Liver (tissue), 9 donors: ENCODE data around the gene CLEC5A. TPM values are rescaled to one million over a fixed set of nuclear protein-coding genes. Genes with fewer than 3 reads are reported as not detected.

ENCODE experiments used
- DNase-seq: peaks from one replicate; pipeline ENCODE4 v3.0.0-alpha.2; 2017; ENCODE audit warnings: low spot score
- H3K27ac ChIP-seq, 2 donors: one replicate each; pipeline ENCODE4 v1.7.0; 2013; ENCODE audit warnings: inconsistent platforms in 2 of 2, low read length in 2 of 2, control low read depth in 1 of 2, low read depth in 1 of 2, mild to moderate bottlenecking in 1 of 2
- H3K27me3 ChIP-seq, 4 donors: one replicate each; pipeline versions ENCODE4 v1.6.1 to v1.7.0; 2013; ENCODE audit warnings: low read length in 3 of 4, inconsistent platforms in 1 of 4, mild to moderate bottlenecking in 1 of 4, moderate library complexity in 1 of 4; ENCODE audit not compliant: control insufficient read depth in 4 of 4, insufficient read depth in 4 of 4
- H3K36me3 ChIP-seq, 4 donors: one replicate each; pipeline versions ENCODE4 v1.6.1 to v1.7.0; 2013; ENCODE audit warnings: low read length in 3 of 4, mild to moderate bottlenecking in 3 of 4, low read depth in 1 of 4, moderate library complexity in 1 of 4; ENCODE audit not compliant: control insufficient read depth in 4 of 4, insufficient read depth in 3 of 4
- H3K4me1 ChIP-seq, 4 donors: one replicate each; pipeline versions ENCODE4 v1.6.1 to v1.7.0; 2013; ENCODE audit warnings: low read length in 3 of 4, mild to moderate bottlenecking in 3 of 4, moderate library complexity in 1 of 4; ENCODE audit not compliant: control insufficient read depth in 4 of 4, insufficient read depth in 4 of 4
- H3K4me3 ChIP-seq, 3 donors: one replicate each; pipeline versions ENCODE4 v1.6.1 to v1.7.0; 2013; ENCODE audit warnings: low read length in 3 of 3, control low read depth in 1 of 3, low read depth in 1 of 3, mild to moderate bottlenecking in 1 of 3
- H3K9ac ChIP-seq, 2 donors: one replicate each; pipeline ENCODE4 v1.7.0; 2013; ENCODE audit warnings: low read length in 2 of 2, mild to moderate bottlenecking in 2 of 2, moderate library complexity in 2 of 2, control low read depth in 1 of 2, low read depth in 1 of 2
- H3K9me3 ChIP-seq, 4 donors: one replicate each; pipeline versions ENCODE4 v1.6.1 to v1.7.0; 2013; ENCODE audit warnings: low read length in 3 of 4; ENCODE audit not compliant: control insufficient read depth in 4 of 4
- EGR1 ChIP-seq, 2 donors: IDR thresholded peaks; 2 replicates each; pipeline ENCODE4 v1.6.1; 2016 to 2018; ENCODE audit warnings: antibody characterized with exemption in 2 of 2, low read depth in 2 of 2
- FOXA1 ChIP-seq: IDR thresholded peaks from 2 replicates; pipeline ENCODE4 v1.6.1; 2016; ENCODE audit warnings: antibody characterized with exemption
- FOXA2 ChIP-seq: IDR thresholded peaks from 2 replicates; pipeline ENCODE4 v1.6.1; 2016; ENCODE audit warnings: antibody characterized with exemption
- GABPA ChIP-seq, 2 donors: IDR thresholded peaks in 1 of 2; conservative IDR thresholded peaks in 1 of 2; 2 replicates each; pipeline ENCODE4 v1.6.1; 2016; ENCODE audit warnings: antibody characterized with exemption in 2 of 2, mild to moderate bottlenecking in 1 of 2, moderate library complexity in 1 of 2
- HNF4A ChIP-seq, 2 donors: conservative IDR thresholded peaks; 2 replicates each; pipeline ENCODE4 v1.6.1; 2016; ENCODE audit warnings: antibody characterized with exemption in 2 of 2, mild to moderate bottlenecking in 2 of 2
- HNF4G ChIP-seq: IDR thresholded peaks from 2 replicates; pipeline ENCODE4 v1.6.1; 2016; ENCODE audit warnings: antibody characterized with exemption
- JUND ChIP-seq, 2 donors: IDR thresholded peaks; 2 replicates each; pipeline ENCODE4 v1.6.1; 2016; ENCODE audit warnings: antibody characterized with exemption in 2 of 2
- MAX ChIP-seq: IDR thresholded peaks from 2 replicates; pipeline ENCODE4 v1.6.1; 2016; ENCODE audit warnings: antibody characterized with exemption
- NR2F2 ChIP-seq: IDR thresholded peaks from 2 replicates; pipeline ENCODE4 v1.6.1; 2016; ENCODE audit warnings: antibody characterized with exemption
- RAD21 ChIP-seq, 2 donors: IDR thresholded peaks; 2 replicates each; pipeline ENCODE4 v1.6.1; 2016; ENCODE audit warnings: antibody characterized with exemption in 2 of 2, mild to moderate bottlenecking in 2 of 2
- RXRA ChIP-seq, 2 donors: IDR thresholded peaks; 2 replicates each; pipeline ENCODE4 v1.6.1; 2017 to 2018; ENCODE audit warnings: antibody characterized with exemption in 2 of 2, mild to moderate bottlenecking in 1 of 2
- SP1 ChIP-seq: IDR thresholded peaks from 2 replicates; pipeline ENCODE4 v1.6.1; 2018; ENCODE audit warnings: antibody characterized with exemption, mild to moderate bottlenecking
- TAF1 ChIP-seq: conservative IDR thresholded peaks from 2 replicates; pipeline ENCODE4 v1.6.1; 2016; ENCODE audit warnings: antibody characterized with exemption, mild to moderate bottlenecking
- YY1 ChIP-seq: IDR thresholded peaks from 2 replicates; pipeline ENCODE4 v1.6.1; 2016; ENCODE audit warnings: antibody characterized with exemption, mild to moderate bottlenecking
- WGBS: extraction: QIAGEN DNeasy Blood & Tissue Kit; methylation state at CpG from one replicate; pipeline ENCODE4 v1.1.7; 2013; 5-methylcytosine and 5-hydroxymethylcytosine counted together
- polyA plus RNA-seq, 2 donors: library from polyadenylated mRNA; stranded (reverse) in 1 of 2; unstranded in 1 of 2; fragments of 200-250 nt in 1 of 2; fragments of >200 nt in 1 of 2; fragmentation: Nextera tagmentation in 1 of 2; extraction: Ambion mirVana in 1 of 2; gene quantifications; one replicate each; pipeline versions ENCODE4 v1.2.1 to v1.2.3, GENCODE V29; 2013 to 2015
- total RNA-seq, 2 donors: library from RNA; depleted of rRNA; stranded (reverse); fragments of >200 nt; gene quantifications; one replicate each; pipeline ENCODE4 v1.2.3, GENCODE V29; 2014
- TF ChIP-seq, protein P1 (sequence below): IDR thresholded peaks from 2 replicates; pipeline ENCODE4 v1.6.1; 2016; ENCODE audit warnings: antibody characterized with exemption
- TF ChIP-seq, protein P2 (sequence below): fragments of 150-350 bp; IDR thresholded peaks from 2 replicates; pipeline ENCODE4 v1.5.1; 2017; ENCODE audit warnings: improper control_type of control experiment, low read depth, low read length; ENCODE audit not compliant: missing input control
- TF ChIP-seq, protein P3 (sequence below): IDR thresholded peaks from 2 replicates; pipeline ENCODE4 v1.6.1; 2016; ENCODE audit warnings: antibody characterized with exemption
- TF ChIP-seq, protein P4 (sequence below): IDR thresholded peaks from 2 replicates; pipeline ENCODE4 v1.6.1; 2016; ENCODE audit warnings: antibody characterized with exemption, mild to moderate bottlenecking
- donor health status: healthy.
- donor health status: healthy.
- donor health status: healthy.
- donor health status: healthy.
- donor health status: healthy.

Gene CLEC5A
- total and polyA plus RNA-seq, 4 donors: 0.10 to 2.9 (median 0.33) TPM

- no peak overlapping the region for H3K9ac ChIP-seq
- no peaks in the 10 kb centered on the region for H3K9me3 ChIP-seq
- WGBS: 78% methylated on average over 3 of the region's 3 CpGs
- no peak overlapping the region for H3K27ac ChIP-seq
- DNase-seq: no peak
- no peak overlapping the region for H3K4me3 ChIP-seq
- no peak for TF ChIP-seq RAD21 (IDR thresholded peaks at IDR 0.05)
- TF ChIP-seq YY1: no peak
- TF ChIP-seq EGR1 (IDR thresholded peaks at IDR 0.05; ENCODE audit: low read depth in 2 of 2): no peak
- TF ChIP-seq, protein P1, sequence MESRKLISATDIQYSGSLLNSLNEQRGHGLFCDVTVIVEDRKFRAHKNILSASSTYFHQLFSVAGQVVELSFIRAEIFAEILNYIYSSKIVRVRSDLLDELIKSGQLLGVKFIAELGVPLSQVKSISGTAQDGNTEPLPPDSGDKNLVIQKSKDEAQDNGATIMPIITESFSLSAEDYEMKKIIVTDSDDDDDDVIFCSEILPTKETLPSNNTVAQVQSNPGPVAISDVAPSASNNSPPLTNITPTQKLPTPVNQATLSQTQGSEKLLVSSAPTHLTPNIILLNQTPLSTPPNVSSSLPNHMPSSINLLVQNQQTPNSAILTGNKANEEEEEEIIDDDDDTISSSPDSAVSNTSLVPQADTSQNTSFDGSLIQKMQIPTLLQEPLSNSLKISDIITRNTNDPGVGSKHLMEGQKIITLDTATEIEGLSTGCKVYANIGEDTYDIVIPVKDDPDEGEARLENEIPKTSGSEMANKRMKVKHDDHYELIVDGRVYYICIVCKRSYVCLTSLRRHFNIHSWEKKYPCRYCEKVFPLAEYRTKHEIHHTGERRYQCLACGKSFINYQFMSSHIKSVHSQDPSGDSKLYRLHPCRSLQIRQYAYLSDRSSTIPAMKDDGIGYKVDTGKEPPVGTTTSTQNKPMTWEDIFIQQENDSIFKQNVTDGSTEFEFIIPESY: no peak
- TF ChIP-seq HNF4A (conservative IDR thresholded peaks at IDR 0.05): no peak
- TF ChIP-seq, protein P2, sequence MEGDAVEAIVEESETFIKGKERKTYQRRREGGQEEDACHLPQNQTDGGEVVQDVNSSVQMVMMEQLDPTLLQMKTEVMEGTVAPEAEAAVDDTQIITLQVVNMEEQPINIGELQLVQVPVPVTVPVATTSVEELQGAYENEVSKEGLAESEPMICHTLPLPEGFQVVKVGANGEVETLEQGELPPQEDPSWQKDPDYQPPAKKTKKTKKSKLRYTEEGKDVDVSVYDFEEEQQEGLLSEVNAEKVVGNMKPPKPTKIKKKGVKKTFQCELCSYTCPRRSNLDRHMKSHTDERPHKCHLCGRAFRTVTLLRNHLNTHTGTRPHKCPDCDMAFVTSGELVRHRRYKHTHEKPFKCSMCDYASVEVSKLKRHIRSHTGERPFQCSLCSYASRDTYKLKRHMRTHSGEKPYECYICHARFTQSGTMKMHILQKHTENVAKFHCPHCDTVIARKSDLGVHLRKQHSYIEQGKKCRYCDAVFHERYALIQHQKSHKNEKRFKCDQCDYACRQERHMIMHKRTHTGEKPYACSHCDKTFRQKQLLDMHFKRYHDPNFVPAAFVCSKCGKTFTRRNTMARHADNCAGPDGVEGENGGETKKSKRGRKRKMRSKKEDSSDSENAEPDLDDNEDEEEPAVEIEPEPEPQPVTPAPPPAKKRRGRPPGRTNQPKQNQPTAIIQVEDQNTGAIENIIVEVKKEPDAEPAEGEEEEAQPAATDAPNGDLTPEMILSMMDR: no peak
- no peak for TF ChIP-seq NR2F2
- no peak for TF ChIP-seq SP1
- TF ChIP-seq GABPA (IDR thresholded peaks at IDR 0.05 in 1 of 2, conservative IDR thresholded peaks at IDR 0.05 in 1 of 2): no peak
- no peak for TF ChIP-seq MAX
- no peak for TF ChIP-seq FOXA1
- no peak for TF ChIP-seq JUND (IDR thresholded peaks at IDR 0.05)
- TF ChIP-seq, protein P3, sequence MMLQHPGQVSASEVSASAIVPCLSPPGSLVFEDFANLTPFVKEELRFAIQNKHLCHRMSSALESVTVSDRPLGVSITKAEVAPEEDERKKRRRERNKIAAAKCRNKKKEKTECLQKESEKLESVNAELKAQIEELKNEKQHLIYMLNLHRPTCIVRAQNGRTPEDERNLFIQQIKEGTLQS: no peak
- no peak for TF ChIP-seq TAF1
- no peaks in the 10 kb centered on the region for H3K27me3 ChIP-seq
- H3K36me3 ChIP-seq: no peaks in the 10 kb centered on the region
- H3K4me1 ChIP-seq: no peaks in the 10 kb centered on the region
Measured at GRCh38 chr7:141960687-141961422, 14.1 kb upstream of the CLEC5A start.

DNA sequence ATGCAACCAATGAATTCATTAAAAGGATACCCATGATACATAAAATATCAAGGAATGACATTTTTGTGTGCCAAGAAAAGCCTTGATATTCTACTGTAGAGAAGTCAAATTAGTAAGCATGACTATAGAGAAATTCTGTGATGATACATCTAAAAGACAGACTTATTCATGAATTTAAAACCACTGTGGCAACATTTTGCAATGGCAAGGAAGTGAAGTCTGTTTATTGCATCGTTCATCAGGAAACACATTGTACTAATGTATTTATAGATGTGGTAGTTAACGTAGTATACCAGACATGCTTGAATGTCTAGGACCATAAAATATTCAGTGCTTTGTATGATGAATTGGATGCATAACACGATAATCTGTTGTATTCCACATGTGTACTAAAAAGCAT, 9.3 kb upstream of the CLEC5A start:
- no peak for TF ChIP-seq EGR1 (IDR thresholded peaks at IDR 0.05; ENCODE audit: low read depth in 2 of 2)
- TF ChIP-seq HNF4A (conservative IDR thresholded peaks at IDR 0.05): no peak
- no peak for TF ChIP-seq SP1
- no peak for TF ChIP-seq YY1
- TF ChIP-seq, protein P4, sequence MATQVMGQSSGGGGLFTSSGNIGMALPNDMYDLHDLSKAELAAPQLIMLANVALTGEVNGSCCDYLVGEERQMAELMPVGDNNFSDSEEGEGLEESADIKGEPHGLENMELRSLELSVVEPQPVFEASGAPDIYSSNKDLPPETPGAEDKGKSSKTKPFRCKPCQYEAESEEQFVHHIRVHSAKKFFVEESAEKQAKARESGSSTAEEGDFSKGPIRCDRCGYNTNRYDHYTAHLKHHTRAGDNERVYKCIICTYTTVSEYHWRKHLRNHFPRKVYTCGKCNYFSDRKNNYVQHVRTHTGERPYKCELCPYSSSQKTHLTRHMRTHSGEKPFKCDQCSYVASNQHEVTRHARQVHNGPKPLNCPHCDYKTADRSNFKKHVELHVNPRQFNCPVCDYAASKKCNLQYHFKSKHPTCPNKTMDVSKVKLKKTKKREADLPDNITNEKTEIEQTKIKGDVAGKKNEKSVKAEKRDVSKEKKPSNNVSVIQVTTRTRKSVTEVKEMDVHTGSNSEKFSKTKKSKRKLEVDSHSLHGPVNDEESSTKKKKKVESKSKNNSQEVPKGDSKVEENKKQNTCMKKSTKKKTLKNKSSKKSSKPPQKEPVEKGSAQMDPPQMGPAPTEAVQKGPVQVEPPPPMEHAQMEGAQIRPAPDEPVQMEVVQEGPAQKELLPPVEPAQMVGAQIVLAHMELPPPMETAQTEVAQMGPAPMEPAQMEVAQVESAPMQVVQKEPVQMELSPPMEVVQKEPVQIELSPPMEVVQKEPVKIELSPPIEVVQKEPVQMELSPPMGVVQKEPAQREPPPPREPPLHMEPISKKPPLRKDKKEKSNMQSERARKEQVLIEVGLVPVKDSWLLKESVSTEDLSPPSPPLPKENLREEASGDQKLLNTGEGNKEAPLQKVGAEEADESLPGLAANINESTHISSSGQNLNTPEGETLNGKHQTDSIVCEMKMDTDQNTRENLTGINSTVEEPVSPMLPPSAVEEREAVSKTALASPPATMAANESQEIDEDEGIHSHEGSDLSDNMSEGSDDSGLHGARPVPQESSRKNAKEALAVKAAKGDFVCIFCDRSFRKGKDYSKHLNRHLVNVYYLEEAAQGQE: no peak
- TF ChIP-seq FOXA2: no peak
- TF ChIP-seq, protein P1: no peak
- TF ChIP-seq TAF1: no peak
- no peak for TF ChIP-seq MAX
- TF ChIP-seq HNF4G: no peak
- TF ChIP-seq, protein P2: no peak
- TF ChIP-seq RXRA (IDR thresholded peaks at IDR 0.05): no peak
- TF ChIP-seq RAD21 (IDR thresholded peaks at IDR 0.05): no peak
- no peak for TF ChIP-seq JUND (IDR thresholded peaks at IDR 0.05)
- no peak for TF ChIP-seq FOXA1
- no peak for TF ChIP-seq GABPA (IDR thresholded peaks at IDR 0.05 in 1 of 2, conservative IDR thresholded peaks at IDR 0.05 in 1 of 2)
- TF ChIP-seq NR2F2: no peak
- no peak overlapping the region for H3K27ac ChIP-seq
- 61% methylated on average over 3 of the region's 3 CpGs for WGBS
- H3K4me3 ChIP-seq: no peak overlapping the region
- no peak overlapping the region for H3K9ac ChIP-seq
- no peaks in the 10 kb centered on the region for H3K4me1 ChIP-seq
- no peaks in the 10 kb centered on the region for H3K9me3 ChIP-seq
- H3K27me3 ChIP-seq: no peaks in the 10 kb centered on the region
- H3K36me3 ChIP-seq: no peaks in the 10 kb centered on the region
- DNase-seq: no peak
